ENCODE results near the gene SPOCK2. TPM values are rescaled to one million over a fixed set of nuclear protein-coding genes. Genes with fewer than 3 reads are reported as not detected.
A peak's percentile ranks its signal among the peaks of the same experiment; 100 is the strongest.

The SPOCK2 gene
- total and polyA plus RNA-seq, 10 of the 15 experiments (the other 5 are each of a cell fraction or from before 2014, with no cell fraction given) = 0.02 to 1.5 (median 0.58) TPM

DNA sequence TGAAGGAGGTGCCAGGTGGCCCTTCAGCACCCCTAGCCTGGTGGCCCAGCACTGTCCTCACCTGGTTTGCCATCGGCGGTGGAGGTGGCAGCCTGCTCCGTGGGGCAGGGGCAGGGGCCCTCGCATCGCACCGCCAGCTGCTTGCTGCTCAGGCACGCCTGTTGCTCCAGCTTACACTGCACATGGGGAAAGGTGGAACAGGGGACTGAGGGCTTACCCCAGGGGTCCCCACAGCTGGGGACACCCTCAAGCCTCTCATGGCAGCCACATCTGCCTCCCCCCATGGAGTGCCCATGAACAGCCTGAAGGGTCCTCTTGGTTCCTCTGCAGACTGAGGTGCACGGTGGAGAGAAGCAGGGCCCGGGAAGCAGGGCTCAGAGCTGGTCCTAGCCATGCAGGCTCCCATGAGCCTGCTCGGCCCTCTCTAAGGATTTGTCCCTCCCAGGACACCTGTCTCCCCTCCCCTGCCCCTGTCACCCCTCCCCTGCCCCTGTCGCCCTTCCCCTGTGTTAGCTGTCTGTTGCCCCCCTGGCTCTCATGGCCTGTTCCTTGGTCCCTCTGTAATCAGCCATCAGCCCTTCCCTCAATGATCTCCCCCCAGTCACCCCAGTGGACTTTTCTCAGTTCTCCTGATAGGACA is 20.1 kb downstream of the SPOCK2 start:
- CTCF ChIA-PET = interaction anchor here (0.5 to 7.0 kb wide), 4 partner anchors 8 to 182 kb away, joined by 3 to 65 read pairs (median 7); no protein-coding TSS in a partner anchor
- no peak for DNase-seq (ENCODE audit: low read depth, low spot score)
- 67% methylated on average over 10 of the region's 11 CpGs for WGBS (ENCODE audit: insufficient coverage, insufficient replicate concordance, low lambda C conversion rate, missing lambda C conversion rate)
- Histone ChIP-seq H3K4me2 (ENCODE audit: control insufficient read depth, insufficient read depth) (no peak overlapping the region), H3K79me2 (ENCODE audit: control insufficient read depth, insufficient read depth, low read length) (no peaks in the 10 kb centered on the region), H3K36me3 (ENCODE audit: control insufficient read depth in 2 of 2, insufficient read depth in 2 of 2, low read length in 1 of 2) (no peaks in the 10 kb centered on the region), H3K4me3 (no peak overlapping the region), H3K27ac (ENCODE audit: control insufficient read depth, insufficient read depth) (no peak overlapping the region), H2AFZ (ENCODE audit: control insufficient read depth, low read depth, low read length) (no peak overlapping the region), H3K9me3 (replicated peaks; ENCODE audit: control insufficient read depth, insufficient read depth, low read length) (no peaks in the 10 kb centered on the region), H4K20me1 (ENCODE audit: control insufficient read depth, insufficient read depth) (no peaks in the 10 kb centered on the region), H3K9ac (ENCODE audit: control insufficient read depth, insufficient read depth, low read length) (no peak overlapping the region), H3K27me3 (replicated peaks in 1 of 2; ENCODE audit: control insufficient read depth in 2 of 2, insufficient read depth in 2 of 2, low read length in 1 of 2) (no peaks in the 10 kb centered on the region), H3K4me1 (ENCODE audit: control insufficient read depth, insufficient read depth, low read length) (no peaks in the 10 kb centered on the region)
- peak; percentile 12; the same call in 1 of the 3 replicates for ATAC-seq
- FAIRE-seq = no peak
- RAD21 ChIA-PET (ENCODE audit: unreplicated experiment) = interaction anchor here (2.4 to 3.8 kb wide), 3 partner anchors 19 to 269 kb away, joined by 9 to 34 read pairs (median 13); no protein-coding TSS in a partner anchor
- POLR2A ChIA-PET = no interaction called here
- BruUV-seq (replicated peaks) = no TSS peak
- SMC1A ChIA-PET (ENCODE audit: uncharacterized antibody, unreplicated experiment) = interaction anchor here (0.6 to 1.4 kb wide), 4 partner anchors 18 to 270 kb away, joined by 3 read pairs; no protein-coding TSS in a partner anchor
- intact Hi-C loops (cut with micrococcal nuclease; ENCODE audit: unreplicated experiment) (no loop called here), in situ Hi-C loops (cut with MboI) (no loop called here)
- no peak for TF ChIP-seq ZBED1 (IDR thresholded peaks at IDR 0.05; ENCODE audit: borderline replicate concordance)
- TF ChIP-seq CREB1 (IDR thresholded peaks at IDR 0.05; ENCODE audit: low read depth) = no peak
- TF ChIP-seq, protein P1, sequence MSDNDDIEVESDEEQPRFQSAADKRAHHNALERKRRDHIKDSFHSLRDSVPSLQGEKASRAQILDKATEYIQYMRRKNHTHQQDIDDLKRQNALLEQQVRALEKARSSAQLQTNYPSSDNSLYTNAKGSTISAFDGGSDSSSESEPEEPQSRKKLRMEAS (IDR thresholded peaks at IDR 0.05; ENCODE audit: low read depth, low read length) = no peak
- TF ChIP-seq POU2F2 (IDR thresholded peaks at IDR 0.05; ENCODE audit: borderline replicate concordance, low read depth, low read length) = no peak
- no peak for TF ChIP-seq FOXM1 (IDR thresholded peaks at IDR 0.05; ENCODE audit: low read depth, low read length)
- TF ChIP-seq, protein P2, sequence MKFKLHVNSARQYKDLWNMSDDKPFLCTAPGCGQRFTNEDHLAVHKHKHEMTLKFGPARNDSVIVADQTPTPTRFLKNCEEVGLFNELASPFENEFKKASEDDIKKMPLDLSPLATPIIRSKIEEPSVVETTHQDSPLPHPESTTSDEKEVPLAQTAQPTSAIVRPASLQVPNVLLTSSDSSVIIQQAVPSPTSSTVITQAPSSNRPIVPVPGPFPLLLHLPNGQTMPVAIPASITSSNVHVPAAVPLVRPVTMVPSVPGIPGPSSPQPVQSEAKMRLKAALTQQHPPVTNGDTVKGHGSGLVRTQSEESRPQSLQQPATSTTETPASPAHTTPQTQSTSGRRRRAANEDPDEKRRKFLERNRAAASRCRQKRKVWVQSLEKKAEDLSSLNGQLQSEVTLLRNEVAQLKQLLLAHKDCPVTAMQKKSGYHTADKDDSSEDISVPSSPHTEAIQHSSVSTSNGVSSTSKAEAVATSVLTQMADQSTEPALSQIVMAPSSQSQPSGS (IDR thresholded peaks at IDR 0.05; ENCODE audit: low read length) = no peak
- no peak for TF ChIP-seq BHLHE40 (IDR thresholded peaks at IDR 0.05; ENCODE audit: borderline replicate concordance in 1 of 2, low read depth in 2 of 2, low read length in 1 of 2)
- TF ChIP-seq RCOR1 (conservative IDR thresholded peaks at IDR 0.05; ENCODE audit: low read depth, low read length) = no peak
- TF ChIP-seq DPF2 (IDR thresholded peaks at IDR 0.05) = no peak
- TF ChIP-seq SMC3 (IDR thresholded peaks at IDR 0.05; ENCODE audit: borderline replicate concordance, low read length) = no peak
- no peak for TF ChIP-seq IKZF2 (IDR thresholded peaks at IDR 0.05)
- TF ChIP-seq YBX1 (IDR thresholded peaks at IDR 0.05) = no peak
- no peak for TF ChIP-seq SMAD1 (IDR thresholded peaks at IDR 0.05; ENCODE audit: low read depth, partially characterized antibody)
- TF ChIP-seq STAT3 (IDR thresholded peaks at IDR 0.05; ENCODE audit: low read depth, low read length) = no peak
- no peak for TF ChIP-seq MEF2A (IDR thresholded peaks at IDR 0.05; ENCODE audit: insufficient read depth, low read depth, low read length)
- TF ChIP-seq ZNF274 (IDR thresholded peaks at IDR 0.05; ENCODE audit: insufficient read depth, insufficient read length) = no peak

Data from GM12878 (cell line).